Suprapubic skin (tissue), 4 donors: ENCODE data around the gene WHAMM. TPM values are rescaled to one million over a fixed set of nuclear protein-coding genes. Genes with fewer than 3 reads are reported as not detected.
"Not testable (repeated sequence)": the region's sequence is repeated elsewhere in the genome, so short reads cannot be mapped to it uniquely, and the experiment has no call there.

Experiments
- DNase-seq, 2 donors: peaks; one replicate each; pipeline ENCODE4 v3.0.0-alpha.2; 2019; ENCODE audit warnings: low spot score in 2 of 2
- H3K27ac ChIP-seq: fragments of 200-600 bp; sonication (generic); one replicate; pipeline ENCODE4 v1.5.1; 2019
- H3K27me3 ChIP-seq: fragments of 200-600 bp; sonication (generic); one replicate; pipeline ENCODE4 v1.5.1; 2019
- H3K36me3 ChIP-seq: fragments of 200-600 bp; sonication (generic); one replicate; pipeline ENCODE4 v1.5.1; 2019
- H3K4me1 ChIP-seq: fragments of 200-600 bp; sonication (generic); one replicate; pipeline ENCODE4 v1.5.1; 2019
- H3K4me3 ChIP-seq: fragments of 200-600 bp; sonication (generic); one replicate; pipeline ENCODE4 v1.5.1; 2019; ENCODE audit warnings: mild to moderate bottlenecking
- H3K9me3 ChIP-seq: fragments of 200-600 bp; sonication (generic); one replicate; pipeline ENCODE4 v1.5.1; 2019
- EP300 ChIP-seq: sonication (generic); formaldehyde crosslinking; IDR thresholded peaks from one replicate; pipeline ENCODE4 v1.6.1; 2017; ENCODE audit warnings: antibody characterized with exemption
- POLR2A ChIP-seq, 2 donors: fragments of 450-650 bp; IDR thresholded peaks; one replicate each; pipeline ENCODE4 v1.6.1; 2017; ENCODE audit warnings: antibody characterized with exemption in 2 of 2, mild to moderate bottlenecking in 2 of 2, moderate library complexity in 2 of 2
- POLR2AphosphoS5 ChIP-seq, 3 donors: sonication (generic); formaldehyde crosslinking; IDR thresholded peaks; one replicate each; pipeline ENCODE4 v1.6.1; 2017; ENCODE audit warnings: antibody characterized with exemption in 3 of 3
- WGBS: methylation state at CpG from one replicate; pipeline ENCODE4 v1.1.5; 2018; 5-methylcytosine and 5-hydroxymethylcytosine counted together
- total RNA-seq, 4 donors: library from RNA; depleted of rRNA; stranded (reverse); fragments of >200 nt; gene quantifications; one replicate each; pipeline ENCODE4 v1.1.0, GENCODE V29; 2016
- TF ChIP-seq, protein P1 (sequence below), 2 donors: fragments of 200-600 bp in 1 of 2; fragments of 450-650 bp in 1 of 2; sonication (generic) in 1 of 2; IDR thresholded peaks; one replicate each; pipeline ENCODE4 v1.5.1; 2016 to 2019; ENCODE audit warnings: antibody characterized with exemption in 2 of 2, mild to moderate bottlenecking in 1 of 2, moderate library complexity in 1 of 2

Gene WHAMM
- total RNA-seq, 4 donors from 2014 or later, result 8.1 to 15.9 (median 10.4) TPM

- WGBS, result 92% methylated on average over 11 of the region's 11 CpGs
- H3K27ac ChIP-seq, result no peak overlapping the region
- TF ChIP-seq EP300 (no peak), POLR2AphosphoS5 (IDR thresholded peaks at IDR 0.05) (no peak), POLR2A (IDR thresholded peaks at IDR 0.05) (no peak)
- TF ChIP-seq, protein P1, sequence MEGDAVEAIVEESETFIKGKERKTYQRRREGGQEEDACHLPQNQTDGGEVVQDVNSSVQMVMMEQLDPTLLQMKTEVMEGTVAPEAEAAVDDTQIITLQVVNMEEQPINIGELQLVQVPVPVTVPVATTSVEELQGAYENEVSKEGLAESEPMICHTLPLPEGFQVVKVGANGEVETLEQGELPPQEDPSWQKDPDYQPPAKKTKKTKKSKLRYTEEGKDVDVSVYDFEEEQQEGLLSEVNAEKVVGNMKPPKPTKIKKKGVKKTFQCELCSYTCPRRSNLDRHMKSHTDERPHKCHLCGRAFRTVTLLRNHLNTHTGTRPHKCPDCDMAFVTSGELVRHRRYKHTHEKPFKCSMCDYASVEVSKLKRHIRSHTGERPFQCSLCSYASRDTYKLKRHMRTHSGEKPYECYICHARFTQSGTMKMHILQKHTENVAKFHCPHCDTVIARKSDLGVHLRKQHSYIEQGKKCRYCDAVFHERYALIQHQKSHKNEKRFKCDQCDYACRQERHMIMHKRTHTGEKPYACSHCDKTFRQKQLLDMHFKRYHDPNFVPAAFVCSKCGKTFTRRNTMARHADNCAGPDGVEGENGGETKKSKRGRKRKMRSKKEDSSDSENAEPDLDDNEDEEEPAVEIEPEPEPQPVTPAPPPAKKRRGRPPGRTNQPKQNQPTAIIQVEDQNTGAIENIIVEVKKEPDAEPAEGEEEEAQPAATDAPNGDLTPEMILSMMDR (IDR thresholded peaks at IDR 0.05), result no peak
- no peaks in the 10 kb centered on the region for H3K4me1 ChIP-seq
- no peaks in the 10 kb centered on the region for H3K9me3 ChIP-seq
- DNase-seq, result peak; percentile 8 to 66
- no peaks in the 10 kb centered on the region for H3K36me3 ChIP-seq
- H3K4me3 ChIP-seq, result no peak overlapping the region
- no peaks in the 10 kb centered on the region for H3K27me3 ChIP-seq
These were observed 49.5 kb downstream of the WHAMM start for GRCh38 chr15:82858932-82859331.

- no peak overlapping the region for H3K27ac ChIP-seq
- TF ChIP-seq EP300, result no peak
- TF ChIP-seq POLR2AphosphoS5 (IDR thresholded peaks at IDR 0.05), result no peak
- TF ChIP-seq, protein P1 (IDR thresholded peaks at IDR 0.05), result no peak
- TF ChIP-seq POLR2A (IDR thresholded peaks at IDR 0.05), result no peak
- no peak overlapping the region for H3K4me3 ChIP-seq
- 89% methylated on average over 6 of the region's 6 CpGs for WGBS
- DNase-seq, result peak; percentile 9 to 49
- no peaks in the 10 kb centered on the region for H3K36me3 ChIP-seq
- no peaks in the 10 kb centered on the region for H3K9me3 ChIP-seq
- H3K4me1 ChIP-seq, result no peaks in the 10 kb centered on the region
- H3K27me3 ChIP-seq, result no peaks in the 10 kb centered on the region
These were observed 53.5 kb downstream of the WHAMM start for GRCh38 chr15:82862886-82863285.

DNA sequence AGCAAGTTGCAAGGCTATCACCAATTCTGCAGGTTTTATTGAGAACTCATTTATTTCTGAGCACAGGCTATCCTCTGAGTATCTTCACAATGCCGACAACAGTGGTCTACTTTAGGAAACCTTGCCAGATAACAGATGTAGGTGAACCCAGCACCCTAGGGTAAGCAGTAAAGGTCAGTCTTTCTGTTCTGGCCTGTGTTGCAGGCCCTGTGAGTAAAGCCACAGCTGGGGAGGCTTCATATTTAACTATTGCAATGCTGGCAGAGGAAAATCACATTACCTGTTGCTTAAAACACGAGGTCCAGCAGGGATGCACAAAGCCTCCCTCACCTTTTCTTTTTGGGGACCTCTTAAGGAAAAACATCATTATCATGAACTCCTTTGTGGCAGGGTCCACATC, 55.5 kb downstream of the WHAMM start:
- 87% methylated on average over 2 of the region's 2 CpGs for WGBS
- no peak for DNase-seq
- no peaks in the 10 kb centered on the region for H3K27me3 ChIP-seq
- no peak overlapping the region for H3K4me3 ChIP-seq
- H3K9me3 ChIP-seq, result no peaks in the 10 kb centered on the region
- H3K36me3 ChIP-seq, result no peaks in the 10 kb centered on the region
- TF ChIP-seq, protein P1 (IDR thresholded peaks at IDR 0.05), result no peak
- TF ChIP-seq POLR2A (IDR thresholded peaks at IDR 0.05) (no peak), POLR2AphosphoS5 (IDR thresholded peaks at IDR 0.05) (no peak), EP300 (no peak)
- no peak overlapping the region for H3K27ac ChIP-seq
- no peaks in the 10 kb centered on the region for H3K4me1 ChIP-seq

GRCh38 chr15:82865581-82865980, 56.2 kb downstream of the WHAMM start:
- not testable (repeated sequence) for H3K27ac ChIP-seq, H3K36me3 ChIP-seq, H3K9me3 ChIP-seq, H3K27me3 ChIP-seq, H3K4me3 ChIP-seq, H3K4me1 ChIP-seq
- DNase-seq, result peak in 1 of 2 donors; percentile 13
- 89% methylated on average over 4 of the region's 4 CpGs for WGBS

- not testable (repeated sequence) for H3K4me3 ChIP-seq, H3K27ac ChIP-seq, H3K9me3 ChIP-seq, H3K4me1 ChIP-seq, H3K27me3 ChIP-seq, H3K36me3 ChIP-seq
- WGBS, result 89% methylated on average over 3 of the region's 3 CpGs
- peak; percentile 16 to 56 for DNase-seq
These were observed 56.6 kb downstream of the WHAMM start for GRCh38 chr15:82865981-82866380.

DNA sequence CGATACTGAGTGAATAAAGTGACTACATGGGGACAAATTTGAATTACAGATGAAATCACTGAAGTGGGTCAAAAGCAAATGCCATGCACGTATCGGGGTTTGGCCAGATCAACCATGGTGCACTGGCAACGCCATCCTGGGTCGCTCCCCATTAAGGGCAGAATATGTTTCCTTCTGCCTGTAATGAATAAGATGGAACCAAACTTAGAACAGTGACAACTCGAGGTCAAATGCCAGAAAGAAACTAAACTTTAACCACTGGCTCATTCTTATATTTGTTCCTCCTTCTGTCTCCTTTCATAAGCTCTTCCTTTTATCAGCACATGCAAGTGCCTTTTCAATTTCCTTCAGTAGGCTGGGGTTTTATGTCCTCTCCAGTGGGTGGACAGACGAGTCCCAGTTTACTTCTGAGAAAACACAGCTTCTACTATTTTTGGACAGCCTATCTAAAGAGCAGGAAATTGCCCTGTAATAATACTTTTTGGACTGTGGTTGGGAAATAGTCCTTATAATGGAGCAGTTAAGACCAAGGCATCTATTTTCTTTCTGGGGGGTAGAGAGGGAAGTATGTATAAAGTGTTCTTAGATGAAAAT, 61.4 kb downstream of the WHAMM start:
- no peaks in the 10 kb centered on the region for H3K9me3 ChIP-seq
- H3K36me3 ChIP-seq, result peaks cover 9% of the 10 kb centered on the region
- no peaks in the 10 kb centered on the region for H3K4me1 ChIP-seq
- TF ChIP-seq EP300, result no peak
- no peak for TF ChIP-seq POLR2A (IDR thresholded peaks at IDR 0.05)
- TF ChIP-seq, protein P1 (IDR thresholded peaks at IDR 0.05), result no peak
- TF ChIP-seq POLR2AphosphoS5 (IDR thresholded peaks at IDR 0.05), result no peak
- no peak overlapping the region for H3K4me3 ChIP-seq
- no peaks in the 10 kb centered on the region for H3K27me3 ChIP-seq
- DNase-seq, result no peak
- 68% methylated on average over 7 of the region's 7 CpGs for WGBS
- H3K27ac ChIP-seq, result no peak overlapping the region
